CD4-positive, alpha-beta T cell treated with Interleukin-4 for 1 hour (primary cell): ENCODE results near the gene LEKR1.
A peak's percentile ranks its signal among the peaks of the same experiment; 100 is the strongest.

ENCODE experiments used
- DNase-seq, 2 donors: peaks; one replicate each; pipeline ENCODE4 v3.0.0-alpha.2; 2020 to 2022

LEKR1 gene

GRCh38 chr3:157063926-157064325, 237.8 kb downstream of the LEKR1 start:
- no peak for DNase-seq

- DNase-seq: peak in 1 of 2 donors; percentile 22
Measured at GRCh38 chr3:157064402-157064801, 238.2 kb downstream of the LEKR1 start.

GRCh38 chr3:157065201-157065600, 239.0 kb downstream of the LEKR1 start:
- no peak for DNase-seq

DNA sequence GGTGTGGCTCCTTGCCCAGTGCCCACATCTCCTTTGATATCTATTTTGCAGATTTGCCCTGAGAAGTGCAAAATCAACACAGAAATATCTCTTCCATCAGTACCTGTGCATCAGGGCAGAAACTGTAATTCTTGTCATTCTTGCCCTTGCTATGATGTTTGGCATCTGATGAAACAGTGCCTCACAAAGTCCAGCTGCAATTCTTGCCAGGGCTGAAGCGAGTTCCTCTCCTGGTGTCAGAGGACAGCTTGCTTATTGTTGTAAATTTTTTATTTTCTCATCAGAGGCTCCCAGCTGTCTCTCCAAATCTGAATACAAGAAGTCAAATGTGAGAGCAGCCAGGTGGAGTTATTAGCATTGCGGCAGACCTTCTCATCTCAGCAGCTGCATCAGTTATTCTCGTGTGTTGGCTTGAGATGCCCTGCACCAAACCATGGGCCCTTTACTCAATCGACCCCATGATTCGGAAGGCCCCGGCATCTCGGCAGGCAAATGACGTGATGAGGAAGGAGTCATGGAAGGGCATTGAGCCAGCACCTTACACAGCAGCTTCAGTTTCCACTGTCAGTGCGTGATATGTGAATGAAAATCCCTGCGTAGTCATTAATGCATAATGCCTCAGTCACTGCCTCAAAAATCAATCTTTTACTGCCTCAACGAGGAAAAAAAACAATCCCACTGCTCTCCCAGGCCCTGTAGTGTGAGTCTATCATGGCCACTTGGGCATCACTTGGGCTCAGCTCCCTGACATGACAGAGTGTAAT, 240.4 kb downstream of the LEKR1 start:
- no peak for DNase-seq

DNA sequence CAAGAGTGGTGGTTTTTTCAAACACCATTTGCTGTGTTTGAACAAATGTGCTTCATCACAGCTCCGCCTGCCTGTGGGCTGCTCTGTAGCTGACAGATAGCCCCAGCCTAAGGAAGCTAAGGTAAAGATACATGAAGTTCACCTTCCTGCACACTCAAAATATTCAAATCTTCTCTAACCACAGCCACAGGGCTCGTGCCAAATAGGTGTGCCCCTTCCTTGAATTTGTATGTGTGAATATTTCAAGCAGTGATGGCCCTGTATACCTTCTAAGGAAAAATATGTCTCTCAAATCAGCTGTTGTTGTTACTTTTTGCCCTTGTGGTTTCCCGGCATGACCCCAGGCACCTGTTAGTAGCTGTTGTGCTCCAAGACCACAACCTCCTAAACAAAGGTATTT, 241.0 kb downstream of the LEKR1 start:
- DNase-seq: peak; percentile 30 to 64

DNA sequence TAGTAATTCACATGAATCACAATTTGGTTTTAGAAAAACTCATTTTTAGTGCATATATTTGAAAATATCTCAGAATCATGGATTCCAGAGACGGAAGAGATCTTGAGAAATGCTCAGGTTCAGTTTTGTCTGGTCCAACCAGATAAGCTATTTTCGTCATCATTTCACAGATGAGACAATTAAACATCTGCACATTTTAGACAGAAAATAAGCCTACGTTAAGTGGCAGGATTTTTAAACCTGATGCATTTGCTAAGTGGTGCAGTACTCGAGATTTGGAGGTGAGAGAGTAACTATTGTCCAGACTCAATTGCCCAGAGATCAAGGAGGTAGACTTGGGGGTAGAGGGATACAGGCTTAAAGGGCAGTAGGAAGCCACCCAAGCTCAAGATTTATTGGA, 243.3 kb downstream of the LEKR1 start:
- DNase-seq: no peak

GRCh38 chr3:157069846-157070677, 243.9 kb downstream of the LEKR1 start:
- DNase-seq: no peak

DNA sequence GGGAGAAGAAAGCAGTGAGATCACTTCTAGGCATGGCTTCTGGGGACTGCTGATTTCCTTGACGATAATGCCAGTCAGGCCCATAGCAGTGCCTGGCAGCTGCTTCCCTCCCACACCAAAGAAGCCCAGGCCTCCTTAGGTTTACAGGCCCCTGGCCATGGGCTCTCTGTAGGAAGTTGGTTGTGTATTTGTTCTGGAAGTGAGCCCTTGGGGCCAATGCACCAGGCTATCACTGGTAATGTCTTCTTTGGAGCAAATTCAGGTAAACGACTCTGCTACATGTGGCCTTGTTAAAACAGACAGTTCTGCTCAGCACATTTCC, 244.5 kb downstream of the LEKR1 start:
- no peak for DNase-seq

GRCh38 chr3:157071744-157072525, 245.8 kb downstream of the LEKR1 start:
- no peak for DNase-seq

- DNase-seq: no peak
Measured at GRCh38 chr3:157073810-157074209, 247.7 kb downstream of the LEKR1 start.

- no peak for DNase-seq
Measured at GRCh38 chr3:157074490-157074889, 248.3 kb downstream of the LEKR1 start.

- DNase-seq: no peak
Measured at GRCh38 chr3:157074981-157075380, 248.8 kb downstream of the LEKR1 start.

- DNase-seq: no peak
Measured at GRCh38 chr3:157075693-157076420, 249.7 kb downstream of the LEKR1 start.

GRCh38 chr3:157077565-157077991, 251.4 kb downstream of the LEKR1 start:
- no peak for DNase-seq

GRCh38 chr3:157078131-157078810, 252.1 kb downstream of the LEKR1 start:
- no peak for DNase-seq

DNA sequence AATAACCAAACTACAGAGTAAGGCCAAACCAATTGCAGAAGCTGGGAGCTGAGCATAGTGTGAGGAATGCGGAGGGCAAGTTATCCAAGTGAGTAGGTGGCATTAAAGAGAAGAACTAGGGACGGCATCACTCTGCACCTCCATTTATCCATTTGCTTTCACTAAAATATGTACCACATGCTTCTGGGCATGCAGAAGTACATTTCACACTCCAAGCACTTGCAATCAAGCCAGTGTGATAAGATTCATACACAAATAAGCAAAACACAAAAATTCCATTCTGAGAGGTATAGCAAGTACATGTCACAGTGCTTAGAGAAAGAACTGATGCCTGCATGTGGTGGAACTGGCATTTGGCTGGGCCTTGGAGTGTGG, 252.6 kb downstream of the LEKR1 start:
- no peak for DNase-seq

DNA sequence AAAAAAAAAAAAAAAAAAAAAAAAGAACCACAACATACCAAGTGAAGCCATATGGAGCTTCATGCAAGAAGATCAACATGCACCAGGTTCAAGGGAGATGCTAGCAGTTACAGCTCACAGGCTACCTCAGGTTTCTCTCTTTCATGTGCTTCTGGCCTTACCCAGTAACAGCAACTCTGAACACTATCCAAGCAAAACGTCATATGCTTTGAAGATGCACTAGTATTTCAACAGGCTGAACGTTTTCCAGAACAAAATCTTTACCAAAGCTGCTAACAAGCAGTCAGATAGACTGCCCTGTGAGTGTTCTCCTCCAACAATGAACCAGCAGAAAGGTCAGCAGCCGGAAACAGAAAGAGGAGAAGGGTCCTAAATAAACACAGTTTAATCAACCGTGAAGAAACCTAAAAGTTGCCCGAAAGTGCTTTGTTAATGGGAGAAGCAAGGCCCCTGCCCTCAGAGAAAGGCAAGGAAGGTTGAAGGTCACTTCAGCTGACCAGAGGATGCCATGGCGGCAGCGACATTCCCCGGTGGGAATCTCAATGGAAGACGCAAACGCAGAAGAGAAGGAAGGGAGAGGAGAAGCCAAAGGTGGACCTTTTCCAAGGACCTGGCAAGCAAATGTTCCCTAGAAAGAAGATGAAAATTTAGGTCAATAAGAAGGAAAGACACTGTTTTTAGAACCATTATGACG, 253.7 kb downstream of the LEKR1 start:
- DNase-seq: no peak

DNA sequence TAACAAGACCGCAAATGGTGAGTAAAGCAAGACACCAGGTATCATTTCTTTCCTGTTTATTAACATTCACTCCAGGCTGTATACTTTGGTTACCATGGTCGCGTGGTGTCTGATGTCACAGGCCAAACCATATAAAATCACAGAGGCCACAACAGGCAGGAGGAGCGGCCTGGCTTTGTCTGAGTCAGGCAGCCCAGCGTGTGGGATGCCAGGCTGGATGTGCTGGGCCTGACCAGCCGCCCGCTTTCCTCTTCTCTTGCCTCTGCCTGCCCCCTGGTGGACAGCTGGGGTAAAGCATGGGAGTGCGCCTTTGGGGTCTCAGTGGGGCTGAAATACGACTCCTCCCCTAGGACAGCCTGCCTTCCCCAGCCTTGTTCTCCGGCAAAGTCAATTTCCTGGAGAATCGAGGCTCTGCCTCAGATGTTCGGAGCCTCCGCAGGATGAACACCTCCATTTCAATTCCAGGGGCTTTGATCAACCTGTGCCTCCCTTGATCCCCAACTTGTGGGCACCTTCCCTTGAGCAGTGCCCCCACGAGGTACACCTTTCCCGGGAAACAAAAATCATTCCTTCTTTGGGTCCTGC, 255.6 kb downstream of the LEKR1 start:
- DNase-seq: peak; percentile 85

DNA sequence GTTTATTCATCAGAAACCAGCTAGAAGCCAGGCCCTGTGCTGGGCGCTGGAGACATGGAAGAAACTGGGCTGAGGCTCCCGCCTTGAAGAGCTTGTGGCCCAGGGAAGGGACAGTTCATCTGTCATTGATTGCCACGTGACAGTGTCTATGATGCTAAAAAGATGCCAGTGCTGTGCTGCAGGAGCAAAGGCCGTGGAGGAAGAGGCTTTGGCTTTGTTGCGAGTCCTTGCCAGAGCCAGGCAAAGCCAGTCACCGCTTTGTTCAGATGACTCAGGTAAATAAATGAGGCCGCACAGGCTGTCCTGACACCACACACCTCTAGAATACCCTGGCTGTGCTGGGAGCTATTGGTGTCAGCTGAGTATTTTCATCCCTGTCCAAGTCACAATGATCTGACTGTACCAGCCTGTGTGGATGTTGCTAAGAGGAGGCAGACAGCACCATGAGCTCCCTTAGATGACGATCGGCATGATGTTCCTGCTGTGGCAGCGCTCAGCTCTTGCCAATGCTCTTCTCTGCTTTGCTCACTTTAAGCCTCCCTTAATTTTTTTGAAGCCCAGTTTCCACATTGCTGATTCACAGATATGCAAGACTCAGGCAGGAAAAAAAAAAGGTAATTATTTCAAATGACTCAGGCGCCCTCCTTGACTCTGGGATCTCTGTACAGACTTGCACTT, 256.3 kb downstream of the LEKR1 start:
- no peak for DNase-seq

- DNase-seq: no peak
Measured at GRCh38 chr3:157083824-157084223, 257.7 kb downstream of the LEKR1 start.
